ENCODE results near the gene TXNRD2.

- TF ChIP-seq CTCF (IDR thresholded peaks at IDR 0.05): no peak
- TF ChIP-seq POLR2A (IDR thresholded peaks at IDR 0.05): no peak
- TF ChIP-seq EP300 (IDR thresholded peaks at IDR 0.05): no peak
- TF ChIP-seq POLR2AphosphoS5 (IDR thresholded peaks at IDR 0.05): no peak
Measured at GRCh38 chr22:19961201-19961580, 19.6 kb upstream of the TXNRD2 start.
